T1000 (cell line): ENCODE measurements around the gene DEFB112.

ENCODE experiments used
- DNase-seq: peaks from one replicate; lab custom pipeline; 2025; ENCODE audit warnings: mixed read lengths; lab: John Stamatoyannopoulos, UW

DEFB112 gene

DNA sequence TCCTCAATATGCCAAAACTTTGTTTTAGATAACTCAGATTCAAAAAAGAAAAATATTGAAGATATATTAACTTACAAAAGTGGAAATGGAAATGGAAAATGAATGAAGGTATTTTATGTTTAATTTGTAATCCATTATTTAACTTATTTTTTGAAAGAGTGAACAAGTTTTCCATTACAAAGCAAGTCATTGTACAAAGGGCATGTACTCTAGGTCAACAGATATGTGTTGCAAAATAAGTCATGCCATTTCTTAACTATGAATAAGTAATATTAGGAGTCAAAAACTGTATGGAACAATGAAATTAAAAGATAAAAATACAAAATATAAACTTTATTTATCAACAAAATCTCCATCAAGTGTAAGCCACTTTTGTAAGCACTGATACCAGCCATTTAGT lies 54.5 kb downstream of the DEFB112 start:
- no peak for DNase-seq
